Fibroblast of pulmonary artery (primary cell): Measurements from ENCODE around the gene NDUFAF3.

Experiments
- DNase-seq: peaks from one replicate; pipeline ENCODE4 v3.0.0-alpha.2; 2010; ENCODE audit warnings: low read depth
- H3K4me3 ChIP-seq: replicated peaks from 2 replicates; pipeline ENCODE4 v1.5.1; 2011; ENCODE audit warnings: low read depth, mild to moderate bottlenecking, control low read depth, low read length, moderate library complexity
- TF ChIP-seq, protein P1 (sequence below): IDR thresholded peaks from 2 replicates; pipeline ENCODE4 v1.5.1; 2011; ENCODE audit warnings: mild to moderate bottlenecking, control low read depth, low read length, inconsistent platforms; ENCODE audit errors: missing control alignments

The NDUFAF3 gene

GRCh38 chr3:49030321-49030720 is 8.4 kb downstream of the NDUFAF3 start:
- TF ChIP-seq, protein P1, sequence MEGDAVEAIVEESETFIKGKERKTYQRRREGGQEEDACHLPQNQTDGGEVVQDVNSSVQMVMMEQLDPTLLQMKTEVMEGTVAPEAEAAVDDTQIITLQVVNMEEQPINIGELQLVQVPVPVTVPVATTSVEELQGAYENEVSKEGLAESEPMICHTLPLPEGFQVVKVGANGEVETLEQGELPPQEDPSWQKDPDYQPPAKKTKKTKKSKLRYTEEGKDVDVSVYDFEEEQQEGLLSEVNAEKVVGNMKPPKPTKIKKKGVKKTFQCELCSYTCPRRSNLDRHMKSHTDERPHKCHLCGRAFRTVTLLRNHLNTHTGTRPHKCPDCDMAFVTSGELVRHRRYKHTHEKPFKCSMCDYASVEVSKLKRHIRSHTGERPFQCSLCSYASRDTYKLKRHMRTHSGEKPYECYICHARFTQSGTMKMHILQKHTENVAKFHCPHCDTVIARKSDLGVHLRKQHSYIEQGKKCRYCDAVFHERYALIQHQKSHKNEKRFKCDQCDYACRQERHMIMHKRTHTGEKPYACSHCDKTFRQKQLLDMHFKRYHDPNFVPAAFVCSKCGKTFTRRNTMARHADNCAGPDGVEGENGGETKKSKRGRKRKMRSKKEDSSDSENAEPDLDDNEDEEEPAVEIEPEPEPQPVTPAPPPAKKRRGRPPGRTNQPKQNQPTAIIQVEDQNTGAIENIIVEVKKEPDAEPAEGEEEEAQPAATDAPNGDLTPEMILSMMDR, result no peak
- no peak overlapping the region for H3K4me3 ChIP-seq

GRCh38 chr3:49032646-49033304 is 10.9 kb downstream of the NDUFAF3 start:
- TF ChIP-seq, protein P1, result no peak
- peak; percentile 45 for DNase-seq
- no peak overlapping the region for H3K4me3 ChIP-seq

More at GRCh38 chr3:49030321-49030720, 8.4 kb downstream of the NDUFAF3 start:
- DNase-seq, result no peak

GRCh38 chr3:49034650-49035049 is 12.7 kb downstream of the NDUFAF3 start:
- no peak for DNase-seq
- no peak overlapping the region for H3K4me3 ChIP-seq
- TF ChIP-seq, protein P1, result no peak

DNA sequence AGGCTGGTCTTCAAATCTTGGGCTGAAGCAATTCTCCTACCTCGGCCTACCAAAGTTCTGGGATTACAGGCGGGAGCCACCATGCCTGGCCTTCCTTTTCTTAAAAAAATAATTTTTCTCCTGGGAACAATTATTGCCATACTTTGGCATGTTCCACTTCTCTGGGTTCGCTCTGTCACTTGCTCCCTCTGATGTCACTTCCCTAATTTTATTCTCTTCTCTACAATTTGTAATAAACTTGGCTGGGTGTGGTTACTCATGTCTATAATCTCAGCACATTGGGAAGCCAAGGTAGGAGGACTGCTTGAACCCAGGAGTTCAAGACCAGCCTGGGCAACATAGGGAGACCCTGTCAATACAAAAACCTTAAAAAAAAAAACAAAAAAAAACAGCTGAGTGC is 13.4 kb downstream of the NDUFAF3 start:
- TF ChIP-seq, protein P1, result no peak
- H3K4me3 ChIP-seq, result no peak overlapping the region
- DNase-seq, result no peak

DNA sequence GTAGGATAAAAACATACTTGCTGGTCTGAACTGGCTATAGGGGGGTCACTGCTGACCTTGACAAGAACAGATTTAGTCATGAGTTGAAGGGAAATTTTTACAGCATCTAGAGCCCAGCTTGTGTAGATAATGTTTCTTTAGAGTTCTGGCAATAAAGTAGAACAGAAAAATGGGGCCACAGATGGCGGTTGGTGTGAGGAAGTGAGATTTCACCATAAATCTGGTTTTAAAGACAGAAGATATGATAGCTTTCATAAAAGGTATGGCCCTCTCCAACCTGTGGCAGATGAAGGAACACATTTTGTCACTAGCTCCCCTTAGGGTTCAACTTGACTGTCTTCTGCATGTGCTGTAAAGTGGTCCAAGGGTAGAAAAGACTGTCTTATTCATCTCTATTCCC is 31.6 kb downstream of the NDUFAF3 start:
- TF ChIP-seq, protein P1, result no peak
- no peak overlapping the region for H3K4me3 ChIP-seq
- no peak for DNase-seq

DNA sequence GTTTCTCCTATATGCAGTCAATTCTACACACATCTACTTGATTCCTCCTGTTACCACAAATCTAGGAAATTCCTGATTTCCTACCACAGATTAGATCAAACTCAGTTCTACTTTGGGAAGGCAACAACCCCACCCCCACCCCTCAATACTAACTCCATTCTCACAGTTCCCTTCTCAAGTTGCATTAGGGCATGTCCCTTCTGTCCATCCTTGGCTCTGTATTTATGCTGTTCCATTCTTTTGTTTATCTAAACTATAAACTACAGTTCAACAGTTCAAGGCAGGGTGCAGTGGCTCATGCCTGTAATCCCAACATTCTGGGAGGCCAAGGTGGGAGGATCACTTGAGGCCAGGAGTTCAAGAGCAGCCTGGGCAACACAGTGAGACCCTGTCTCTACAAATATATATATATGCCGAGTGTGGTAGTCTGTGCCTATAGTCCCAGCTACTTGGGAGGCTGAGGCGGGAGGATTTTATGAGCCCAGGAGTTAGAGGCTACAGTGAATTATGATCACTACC is 32.5 kb downstream of the NDUFAF3 start:
- DNase-seq, result no peak
- TF ChIP-seq, protein P1, result no peak
- H3K4me3 ChIP-seq, result no peak overlapping the region

DNA sequence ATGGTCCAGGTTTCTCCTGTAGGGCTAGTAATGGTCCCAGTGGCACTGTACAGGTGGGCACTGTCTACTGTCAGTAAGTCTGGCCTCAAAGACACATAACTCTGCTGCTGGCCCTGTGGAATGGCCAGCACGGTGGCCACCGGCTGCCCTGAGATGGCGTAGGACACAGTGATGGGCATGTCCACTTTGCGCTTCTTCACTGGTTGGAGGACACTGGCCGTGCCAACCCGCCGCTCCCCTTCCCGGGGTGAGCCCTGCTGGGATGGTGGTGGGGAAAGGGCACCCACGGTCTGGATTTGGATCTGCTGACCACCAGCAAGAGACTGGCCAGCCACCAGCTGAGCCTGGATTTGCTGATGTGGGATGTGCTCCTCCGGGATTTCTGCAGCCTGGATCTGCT is 35.3 kb downstream of the NDUFAF3 start:
- DNase-seq, result no peak
- no peak overlapping the region for H3K4me3 ChIP-seq
- TF ChIP-seq, protein P1, result no peak
